HG03442 (cell line): ENCODE measurements around the gene FGD5.

ENCODE experiments used
- ATAC-seq: cut with Tn5 transposase; IDR thresholded peaks from one replicate; pipeline ENCODE4 v1.9.1; 2021; ENCODE audit warnings: mild to moderate bottlenecking, moderate library complexity; ENCODE audit not compliant: unreplicated experiment

FGD5 gene

DNA sequence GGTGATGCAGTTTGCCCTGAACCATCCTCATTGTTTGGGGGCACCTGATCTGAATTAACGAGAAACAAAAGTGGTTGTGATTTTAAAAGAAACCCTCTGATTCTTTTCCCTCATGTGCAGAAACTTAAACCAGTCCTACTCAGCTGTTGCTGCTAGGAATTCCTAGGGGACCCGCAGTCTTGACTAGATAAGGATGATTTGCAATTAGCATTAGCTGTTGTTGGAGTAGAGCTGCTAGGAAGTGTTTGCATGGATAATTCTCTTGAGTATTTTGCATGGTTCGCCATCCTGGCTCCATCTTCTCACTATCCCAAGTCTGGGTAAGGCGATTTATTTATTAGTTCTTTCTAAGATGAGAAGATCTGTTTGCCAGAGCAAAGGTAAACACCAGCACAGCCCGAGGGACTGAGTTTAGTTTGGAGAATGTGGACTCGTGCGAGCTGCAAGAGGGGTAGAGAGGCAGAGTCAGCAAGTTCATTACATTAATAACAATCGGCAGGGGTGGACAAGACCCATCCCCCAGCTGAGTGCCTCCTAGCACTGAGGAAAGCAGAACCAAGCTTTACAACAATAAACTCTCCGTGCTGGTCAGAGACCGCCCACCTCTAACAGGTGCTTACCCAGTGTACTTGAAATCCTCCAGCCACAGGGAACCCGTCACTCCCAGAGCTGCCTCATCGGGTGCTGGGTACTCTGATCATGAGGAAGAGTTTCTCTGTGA, 4.1 kb downstream of the FGD5 start:
- no peak for ATAC-seq

DNA sequence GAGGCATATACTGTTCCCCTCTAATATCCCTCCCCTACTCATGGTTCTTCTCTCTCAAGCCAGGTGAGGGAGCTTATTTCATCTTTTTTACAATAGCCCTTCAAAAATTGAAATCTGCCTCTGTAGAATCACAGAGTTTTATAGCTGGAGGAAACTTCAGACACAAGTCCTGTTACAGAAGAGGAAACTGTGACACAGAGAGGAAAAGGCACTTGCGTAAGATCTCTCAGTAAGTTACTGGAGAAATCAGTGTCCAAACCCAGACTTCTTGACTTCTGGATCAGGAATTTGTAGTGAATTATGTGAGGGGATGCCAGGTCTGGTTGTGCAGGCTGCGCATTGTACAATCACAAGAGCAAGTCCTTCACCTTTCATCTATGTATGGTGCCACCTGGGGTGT, 4.6 kb downstream of the FGD5 start:
- ATAC-seq: no peak

DNA sequence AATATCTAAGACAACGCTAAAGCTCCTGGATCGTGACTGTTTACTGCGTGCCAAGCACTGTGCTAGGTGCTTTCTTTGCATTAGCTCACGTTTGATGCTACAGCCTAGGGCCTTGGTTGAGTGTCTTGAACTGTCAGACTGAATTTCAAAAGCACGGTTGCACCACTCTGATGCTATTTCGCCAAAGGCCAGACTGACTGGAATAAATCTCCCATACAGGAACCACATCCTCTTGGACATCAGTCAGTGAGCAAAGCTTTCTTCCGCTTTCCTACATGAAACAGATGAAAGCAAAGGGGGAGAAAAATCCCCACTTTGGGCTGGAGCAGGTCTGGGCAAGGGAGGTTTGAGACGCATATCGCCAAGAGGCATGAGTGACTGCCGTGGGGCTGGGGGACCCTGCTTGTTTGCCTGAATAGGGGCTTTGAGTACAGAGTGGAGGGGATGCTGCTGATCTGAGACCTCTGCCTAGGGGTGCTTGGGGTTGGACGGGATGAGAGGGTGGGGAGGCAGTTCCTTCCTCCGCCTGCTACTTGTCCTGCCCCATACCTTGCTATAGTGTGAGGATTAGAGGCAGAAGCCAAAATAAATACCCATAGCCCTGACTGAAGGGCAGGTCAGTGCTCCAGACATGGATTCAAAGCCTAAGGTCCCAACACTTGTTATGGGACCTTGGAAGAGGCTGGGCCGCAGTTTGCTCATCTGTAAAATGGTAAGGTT, 5.3 kb downstream of the FGD5 start:
- ATAC-seq: no peak

DNA sequence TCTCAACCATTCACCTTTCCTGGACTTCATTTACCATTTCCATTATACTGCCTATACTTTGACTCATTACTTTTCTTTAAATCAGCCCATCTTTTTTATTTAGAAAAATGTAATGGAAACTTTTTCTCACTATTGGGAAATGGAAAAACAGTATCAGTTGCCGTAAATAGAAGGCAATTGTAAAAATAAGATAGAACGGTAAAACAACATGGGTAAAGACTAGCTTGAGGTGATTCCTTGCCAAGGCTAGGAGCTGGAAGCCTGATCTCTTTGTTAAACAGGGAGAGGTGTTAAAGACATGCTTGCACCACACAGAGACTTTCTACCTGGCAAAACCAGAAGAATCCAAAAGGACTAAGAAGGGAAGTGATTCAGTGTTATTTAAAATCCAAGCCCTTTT, 5.9 kb downstream of the FGD5 start:
- ATAC-seq: no peak

DNA sequence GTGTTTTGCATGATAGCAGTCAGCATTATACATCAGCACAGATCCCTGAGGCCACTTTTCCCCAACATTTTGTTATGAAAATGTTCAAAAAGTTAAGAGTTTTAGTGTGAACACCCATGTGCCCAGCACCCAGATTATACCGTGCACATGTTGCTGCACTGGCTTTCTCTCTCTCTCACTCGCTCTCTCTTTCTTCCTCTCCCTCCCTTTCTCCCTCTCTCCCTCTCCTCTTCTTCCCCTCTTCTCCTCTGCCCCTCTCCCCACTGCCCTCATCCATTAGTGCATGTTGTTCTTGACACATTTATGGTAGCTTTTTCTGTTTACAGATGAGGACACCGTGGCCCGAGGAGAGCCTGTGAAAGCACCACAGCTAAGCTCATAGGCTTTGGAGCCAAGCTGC, 7.3 kb downstream of the FGD5 start:
- no peak for ATAC-seq

DNA sequence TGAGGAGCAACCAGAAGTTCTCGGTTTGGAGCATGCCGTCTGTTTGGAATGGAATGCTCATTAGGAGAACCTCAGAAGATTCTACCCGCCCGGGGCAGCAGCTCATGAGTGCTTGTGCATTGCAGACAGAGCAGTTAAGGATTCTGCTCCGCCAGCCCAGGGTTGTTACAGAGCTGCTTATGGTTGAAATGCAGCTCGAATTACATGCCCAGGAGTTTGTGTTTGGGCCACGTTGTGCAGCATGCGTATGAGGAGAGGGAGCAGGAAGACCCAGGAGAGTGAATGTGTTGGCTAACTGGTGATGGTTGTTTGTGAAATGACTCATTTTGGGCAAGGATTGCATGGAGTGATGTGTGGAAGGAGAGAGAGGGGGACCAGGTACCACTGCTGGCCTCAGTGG, 9.0 kb downstream of the FGD5 start:
- ATAC-seq: no peak

DNA sequence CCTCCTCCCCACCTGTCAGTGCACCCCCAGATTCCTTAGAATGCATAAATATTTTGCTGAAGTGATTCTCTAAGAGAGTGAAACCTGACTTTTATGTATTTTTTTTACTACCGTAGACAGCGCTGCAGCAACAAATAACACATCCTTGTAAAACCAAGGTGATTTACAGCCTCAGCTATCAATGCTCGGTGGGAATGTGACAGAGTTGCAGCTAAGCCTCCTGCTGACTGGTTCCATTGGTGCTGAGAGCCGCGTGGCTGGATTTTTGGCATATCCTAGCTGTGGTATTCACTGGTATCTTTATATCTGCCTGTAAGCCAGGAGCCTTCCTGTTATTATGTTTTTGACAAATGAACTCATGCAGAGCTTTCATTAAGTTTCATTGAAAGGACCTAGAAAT, 11.0 kb downstream of the FGD5 start:
- ATAC-seq: no peak

DNA sequence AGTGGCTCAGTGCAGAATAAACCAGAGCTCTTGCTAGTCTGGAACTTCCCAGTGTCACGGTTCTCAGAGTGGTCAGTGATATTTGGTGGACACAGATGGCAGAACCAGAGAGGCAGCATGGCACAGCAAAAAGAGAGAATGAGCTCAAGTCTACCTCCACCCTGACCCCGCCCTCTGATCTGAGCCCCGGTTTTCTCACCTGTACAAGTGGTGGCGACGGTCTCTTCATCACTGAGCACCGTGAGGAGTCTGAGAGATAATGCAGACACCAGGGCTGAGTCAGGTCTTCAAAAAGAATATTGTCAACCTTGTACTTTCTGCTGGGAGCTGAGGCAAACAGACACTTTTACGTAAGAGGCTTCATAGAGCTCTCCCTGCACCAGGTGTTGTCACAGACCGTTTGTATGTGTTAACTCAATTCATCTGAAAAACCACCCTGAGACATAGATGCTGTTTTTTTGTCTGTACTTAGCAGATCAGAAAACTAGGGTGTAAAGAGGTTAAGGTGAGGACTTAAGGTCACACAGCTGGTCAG, 13.2 kb downstream of the FGD5 start:
- ATAC-seq: no peak

DNA sequence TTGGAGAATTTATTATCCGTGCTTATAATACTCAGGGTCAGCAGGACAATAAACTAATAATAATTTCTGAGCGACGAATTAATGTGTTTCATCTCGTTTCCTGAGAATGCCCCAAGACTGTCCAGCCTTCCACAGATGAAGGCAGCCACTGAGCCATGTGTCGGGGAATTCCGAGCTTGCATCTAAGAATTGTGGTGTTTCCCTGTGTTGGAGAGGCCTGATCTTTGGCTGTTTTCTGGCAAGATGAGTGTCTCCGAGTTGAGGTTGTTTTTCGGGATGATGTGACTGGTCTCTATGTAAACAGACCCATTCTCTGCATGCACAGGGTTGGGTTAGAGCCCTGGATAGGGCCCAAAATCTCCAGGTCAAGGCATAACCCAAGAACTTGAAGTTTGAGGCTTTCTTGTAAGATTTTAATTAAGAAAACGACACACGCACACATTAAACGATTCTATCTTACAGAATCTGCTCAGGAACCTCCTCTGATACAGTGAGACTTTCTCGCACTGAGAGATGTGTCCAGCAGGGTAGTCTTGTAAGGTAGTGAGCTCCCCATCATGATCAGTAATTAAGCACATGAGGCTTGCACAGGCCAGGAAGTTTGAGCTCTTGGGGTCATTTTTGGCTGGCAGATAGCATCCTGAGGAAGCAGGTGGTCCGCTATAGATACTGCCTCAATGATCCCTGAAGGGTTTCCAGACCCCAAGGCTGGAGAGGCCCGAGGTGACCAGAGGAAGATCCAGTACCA, 14.4 kb downstream of the FGD5 start:
- ATAC-seq: no peak

DNA sequence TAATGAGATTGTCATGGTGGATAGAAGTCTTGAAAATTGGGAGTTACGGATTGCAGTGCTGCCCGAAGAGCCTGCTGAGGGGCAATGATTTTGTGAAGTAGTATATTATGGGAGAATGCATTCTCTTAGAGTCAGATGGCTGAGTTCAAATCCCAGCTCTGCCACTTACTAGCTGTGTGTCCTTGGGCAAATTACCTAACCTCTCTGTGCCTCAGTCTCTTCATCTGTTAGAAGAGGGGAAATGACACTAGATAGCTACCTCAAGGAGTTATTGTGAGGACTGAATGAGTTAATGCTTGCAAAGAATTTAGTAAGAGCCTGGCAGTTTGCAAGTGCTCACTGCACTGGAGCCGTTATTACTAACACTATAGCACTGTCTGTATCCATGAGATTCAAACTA, 15.4 kb downstream of the FGD5 start:
- no peak for ATAC-seq

DNA sequence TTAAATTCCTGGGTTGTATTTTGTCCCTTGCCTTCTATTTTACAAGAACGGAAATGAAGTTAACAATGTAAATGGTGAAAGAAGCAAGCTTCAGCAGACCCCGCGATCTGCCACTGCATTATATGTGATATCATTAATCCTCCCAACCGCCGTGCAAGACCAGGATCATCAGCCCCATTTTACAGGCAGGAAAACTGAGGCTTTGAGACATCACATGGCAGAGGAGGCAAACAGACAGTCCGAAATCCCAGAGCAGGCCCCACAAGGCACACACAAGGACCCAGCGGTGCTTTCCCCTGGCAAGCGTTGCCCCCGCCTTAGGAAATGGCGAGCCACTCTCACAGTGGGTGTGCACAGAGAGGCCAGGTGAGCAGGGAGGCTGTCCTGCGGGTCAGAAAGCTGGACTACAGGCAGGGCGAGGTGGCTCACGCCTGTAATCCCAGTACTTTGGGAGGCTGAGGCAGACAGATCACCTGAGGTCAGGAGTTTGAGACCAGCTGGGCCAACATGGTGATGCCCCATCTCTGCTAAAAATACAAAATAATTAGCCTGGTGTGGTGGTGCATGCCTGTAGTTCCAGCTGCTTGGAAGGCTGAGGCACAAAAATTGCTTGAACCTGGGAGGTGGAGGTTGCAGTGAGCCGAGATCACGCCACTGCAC, 16.2 kb downstream of the FGD5 start:
- ATAC-seq: no peak

DNA sequence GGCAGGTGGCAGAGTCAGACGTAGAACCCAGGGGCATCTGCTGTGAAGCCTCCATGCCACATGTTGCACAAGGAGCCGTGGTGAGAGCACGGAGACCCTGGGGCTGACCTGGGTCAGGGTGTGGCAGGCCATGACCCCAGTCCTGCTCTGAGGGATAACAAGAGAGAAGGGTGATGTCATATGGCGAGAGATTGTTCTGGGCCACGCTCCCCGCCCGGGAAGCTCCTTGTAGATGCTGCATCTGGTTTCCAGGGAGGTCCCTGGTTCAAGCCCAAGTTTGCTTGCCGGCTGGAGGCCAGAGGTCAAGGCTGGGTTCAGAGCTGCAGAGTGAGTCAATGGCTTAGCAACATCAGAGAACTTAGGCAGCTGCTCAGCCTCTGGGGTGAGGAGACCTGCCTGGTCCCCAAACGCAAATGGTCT, 17.3 kb downstream of the FGD5 start:
- no peak for ATAC-seq

DNA sequence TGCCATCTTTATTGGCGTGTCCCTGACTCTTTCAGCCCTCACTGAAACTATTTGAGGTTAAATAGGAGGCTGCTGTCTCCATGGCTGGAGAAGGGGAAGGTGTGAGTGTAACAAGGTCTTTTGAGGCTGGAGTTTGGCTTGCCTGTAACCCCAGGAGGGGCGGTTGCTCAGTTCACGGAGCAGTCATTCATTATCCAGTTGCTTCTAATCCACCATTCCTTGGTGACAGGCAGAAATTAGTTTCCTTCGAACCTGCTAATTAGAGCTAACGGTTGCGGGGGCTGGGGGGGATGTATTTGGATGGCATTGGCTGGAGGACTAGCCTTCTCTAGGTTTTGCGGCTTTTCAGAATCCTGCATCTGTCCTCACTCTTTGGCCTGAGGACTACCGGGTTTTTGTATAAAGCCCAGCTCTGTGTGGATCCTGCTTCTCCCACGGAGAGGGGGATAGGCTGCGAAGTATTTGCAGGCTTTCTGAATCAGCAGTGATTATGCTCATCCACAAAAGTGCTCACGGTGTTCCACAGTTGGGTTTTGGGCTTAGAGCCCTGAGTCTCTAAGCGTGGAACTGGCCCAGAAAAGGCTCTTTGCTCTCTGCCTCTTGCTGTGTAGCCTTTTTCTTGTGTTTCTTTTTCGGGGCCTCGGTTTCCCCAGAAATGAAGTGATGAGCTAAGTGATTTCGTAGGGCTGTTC, 18.6 kb downstream of the FGD5 start:
- no peak for ATAC-seq

DNA sequence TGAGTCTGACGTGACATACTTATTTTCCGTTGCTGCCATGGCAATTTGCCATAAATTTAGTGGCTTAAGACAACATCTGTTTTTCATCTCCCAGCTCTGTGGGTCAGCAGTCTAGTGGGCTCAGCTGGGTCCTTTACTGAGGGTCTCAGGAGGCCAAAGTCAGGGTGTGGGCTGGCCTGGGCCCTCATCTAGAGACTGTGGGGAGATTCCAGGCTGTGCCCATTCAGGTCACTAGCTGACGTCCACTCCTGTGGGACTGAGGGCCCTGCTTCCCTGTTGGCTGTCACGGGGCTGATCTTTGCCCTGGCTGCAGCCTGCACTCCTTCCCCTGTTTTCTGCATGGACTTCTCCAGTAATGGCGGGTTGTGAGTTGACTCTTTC, 19.1 kb downstream of the FGD5 start:
- no peak for ATAC-seq

DNA sequence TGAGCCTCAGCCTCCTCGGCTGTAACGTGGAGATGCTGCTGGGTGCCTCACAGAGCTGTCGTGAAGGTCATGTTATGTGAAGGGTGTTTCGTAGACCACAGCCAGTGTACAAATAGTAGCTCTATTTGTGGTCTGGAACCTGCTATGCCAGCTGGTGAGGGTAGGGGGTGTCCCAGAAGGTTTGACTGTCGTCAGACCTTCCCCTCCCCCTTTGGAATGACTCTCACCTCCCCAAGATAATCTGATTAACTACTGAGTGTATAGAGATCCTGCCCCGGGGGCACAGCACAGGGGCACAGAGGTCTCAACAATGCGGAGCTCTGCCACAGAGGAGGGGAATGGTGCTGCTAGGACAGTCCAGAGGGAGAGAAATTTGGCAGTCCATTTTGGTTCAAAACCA, 20.5 kb downstream of the FGD5 start:
- ATAC-seq: no peak

DNA sequence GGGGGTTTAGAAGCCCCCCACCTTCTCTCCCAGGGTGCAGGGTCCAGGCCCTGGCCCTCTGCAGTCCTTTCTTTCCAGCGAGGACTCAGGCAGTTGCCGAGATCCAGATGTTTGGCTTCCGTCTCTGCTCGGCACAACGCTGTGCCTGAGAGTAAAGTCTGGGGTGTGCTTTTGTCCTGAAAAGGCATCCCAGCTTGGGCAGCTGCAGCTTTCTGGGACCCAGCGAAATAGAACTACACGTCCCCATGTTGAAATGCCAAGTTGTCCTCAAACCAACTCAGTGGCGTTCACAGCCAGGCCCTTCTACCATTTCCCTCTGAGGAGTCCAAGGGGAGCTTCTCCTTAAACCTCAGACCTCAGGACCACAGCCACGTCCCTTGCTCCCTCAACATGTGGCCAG, 23.1 kb downstream of the FGD5 start:
- no peak for ATAC-seq

DNA sequence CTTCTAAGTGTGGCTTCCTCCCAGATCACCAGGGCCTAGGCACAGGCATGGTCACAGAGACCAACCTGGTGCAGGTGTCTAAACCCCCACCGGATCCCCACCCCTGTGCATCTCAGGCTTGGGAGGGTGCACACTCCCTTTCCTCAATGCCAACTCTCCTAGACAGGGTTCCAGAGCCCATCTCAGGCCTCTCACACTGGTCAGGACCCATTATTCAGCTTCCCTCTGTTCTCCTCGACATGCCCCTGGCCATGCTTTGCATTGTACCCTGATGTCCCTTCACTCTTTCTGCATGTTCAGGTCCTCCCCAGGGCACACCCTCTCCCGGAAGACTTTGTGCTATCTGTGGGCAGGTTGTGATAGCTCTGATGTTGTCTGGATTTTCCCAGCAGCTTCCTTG, 23.5 kb downstream of the FGD5 start:
- ATAC-seq: no peak

DNA sequence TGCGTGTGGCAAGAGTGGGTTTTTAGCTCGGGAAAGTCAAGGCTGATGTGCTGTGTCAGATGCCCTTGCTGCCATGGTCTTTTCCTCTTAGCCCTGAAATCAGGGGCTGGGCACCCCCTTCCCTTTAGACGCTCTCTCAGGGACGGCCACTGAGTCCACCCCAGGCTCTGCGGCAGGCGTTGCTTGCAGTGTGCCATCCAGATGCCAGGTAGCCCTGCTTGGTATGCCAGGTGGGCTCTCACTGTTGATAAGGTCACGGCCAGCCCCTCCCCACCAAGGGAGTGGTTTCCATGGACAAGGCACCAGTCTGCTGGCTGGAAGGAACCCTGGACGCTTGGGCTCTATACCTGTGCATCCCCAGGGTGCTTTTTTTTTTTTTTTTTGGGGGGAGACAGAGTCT, 24.6 kb downstream of the FGD5 start:
- ATAC-seq: no peak

DNA sequence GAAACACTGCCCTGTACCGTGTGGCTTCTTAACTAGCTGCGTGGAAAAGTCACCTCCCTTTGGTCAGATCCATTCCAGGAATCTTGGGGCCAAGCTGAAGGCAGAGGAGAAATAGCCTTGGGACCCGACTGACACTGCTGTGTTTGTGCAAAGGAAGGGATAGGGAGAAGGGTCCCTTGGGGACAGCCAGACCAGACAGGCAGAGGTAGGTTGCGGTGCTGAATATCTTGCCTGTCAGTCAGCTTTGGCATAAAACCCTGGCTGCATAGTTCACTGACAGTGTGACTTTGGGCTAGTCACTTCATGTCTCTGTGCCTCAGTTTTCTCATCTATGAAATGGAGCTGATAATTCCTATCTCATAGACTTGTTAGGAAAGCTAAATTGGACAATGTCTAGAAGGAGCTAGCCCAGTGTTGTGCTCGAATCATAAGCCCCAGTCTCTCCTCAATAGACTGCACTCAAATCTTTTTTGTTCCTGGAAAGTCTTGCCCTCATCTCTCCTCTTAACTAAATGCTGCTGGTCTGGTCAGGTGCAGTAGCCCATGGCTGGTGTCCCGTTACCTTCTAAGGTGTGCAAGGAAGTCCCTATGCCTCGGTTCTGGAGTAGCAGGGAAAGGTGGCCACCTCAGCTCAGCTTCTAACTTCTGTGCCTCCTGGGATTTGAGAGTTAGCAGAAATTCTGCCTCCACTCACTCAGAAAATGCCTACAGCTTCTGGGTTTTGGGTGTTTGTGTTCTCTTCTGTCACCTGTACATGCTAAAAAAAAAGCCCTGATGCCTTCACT, 25.8 kb downstream of the FGD5 start:
- ATAC-seq: no peak

DNA sequence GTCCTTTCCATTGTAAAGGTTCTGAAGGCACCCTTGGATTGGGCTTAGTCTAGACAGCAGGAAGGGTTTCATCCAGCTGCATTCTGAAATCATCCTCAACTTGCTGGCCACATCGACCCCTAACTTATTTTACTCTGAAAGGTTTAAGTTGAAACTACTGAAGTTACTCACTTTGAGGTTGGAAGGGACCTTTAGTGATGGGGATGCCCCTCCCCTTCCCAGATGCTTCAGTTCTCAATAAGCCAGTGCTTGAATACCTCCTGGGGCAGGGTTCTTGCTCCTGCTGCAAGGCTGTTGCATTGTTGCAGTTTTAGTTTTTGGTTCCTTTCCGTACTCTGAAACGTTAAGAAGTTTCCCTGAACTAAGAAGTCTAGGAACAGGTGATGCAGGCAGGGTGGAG, 26.4 kb downstream of the FGD5 start:
- no peak for ATAC-seq
